Brain pericyte (primary cell): ENCODE data around the gene CACNA1D.

Source experiments
- DNase-seq: peaks from one replicate; pipeline ENCODE4 v3.0.0-alpha.2; 2012; ENCODE audit warnings: low read depth, low spot score

Gene CACNA1D

GRCh38 chr3:53750253-53751210, 256.1 kb downstream of the CACNA1D start:
- no peak for DNase-seq

GRCh38 chr3:53753518-53754183, 259.2 kb downstream of the CACNA1D start:
- DNase-seq, result no peak

DNA sequence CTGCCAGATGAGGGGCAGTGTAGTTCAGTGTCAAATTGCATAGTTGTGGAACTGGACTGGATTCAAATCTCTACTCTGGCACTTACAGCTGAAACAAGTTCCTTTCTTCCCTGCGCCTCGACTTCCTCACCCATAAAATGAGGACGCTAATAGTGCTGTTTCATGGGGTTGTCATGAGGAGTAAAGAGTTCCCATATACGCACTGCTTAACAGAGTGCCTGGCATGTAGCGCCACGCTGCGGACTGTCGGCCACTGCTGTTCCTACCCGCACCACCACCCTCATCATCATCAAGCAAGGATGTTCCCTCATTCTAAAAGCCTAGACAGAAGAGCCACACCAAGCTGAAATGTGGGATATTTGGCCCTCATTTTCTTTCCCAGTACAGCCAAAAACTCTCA, 259.9 kb downstream of the CACNA1D start:
- no peak for DNase-seq

DNA sequence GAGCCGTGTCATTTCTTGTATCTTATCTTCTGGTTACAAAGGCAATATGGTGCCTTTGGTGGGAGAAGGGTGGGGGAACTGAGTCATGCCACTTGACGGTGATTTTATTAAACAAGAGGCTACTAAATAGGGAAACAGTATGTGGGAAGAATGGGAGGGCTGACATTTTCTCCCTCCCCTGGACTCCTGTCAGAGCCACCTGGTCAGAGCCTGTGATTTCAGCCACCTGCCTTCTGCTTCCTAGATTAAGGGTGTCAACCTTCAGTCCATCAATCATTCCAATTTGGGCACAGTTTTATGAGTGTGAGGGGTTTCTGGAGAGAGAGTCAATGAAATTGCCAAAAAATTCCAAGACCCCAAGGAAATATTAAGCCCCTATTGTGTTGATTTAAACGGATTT, 264.4 kb downstream of the CACNA1D start:
- DNase-seq, result no peak

DNA sequence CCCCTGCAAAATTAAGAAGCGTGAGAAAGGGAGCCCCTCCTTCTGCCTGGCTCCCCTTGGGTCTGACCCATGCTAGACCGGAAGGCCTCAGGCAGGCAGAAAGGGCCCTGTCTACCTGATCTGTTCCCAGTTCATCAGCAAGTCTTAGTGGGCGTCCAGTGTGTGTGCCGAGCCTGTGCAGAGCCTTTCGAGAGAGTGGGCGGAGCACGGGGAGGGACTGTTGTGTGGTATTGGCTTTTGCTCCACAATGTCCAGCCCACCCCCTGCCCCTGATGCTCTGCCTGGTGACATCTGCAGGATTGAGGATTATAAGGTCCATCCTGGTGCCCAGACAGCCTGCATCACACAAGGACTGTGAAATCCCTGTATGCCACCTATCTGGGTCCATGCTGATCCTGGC, 268.9 kb downstream of the CACNA1D start:
- no peak for DNase-seq

GRCh38 chr3:53764026-53764775, 269.8 kb downstream of the CACNA1D start:
- DNase-seq, result no peak

GRCh38 chr3:53765753-53766152, 271.3 kb downstream of the CACNA1D start:
- DNase-seq, result no peak

- no peak for DNase-seq
Measured at GRCh38 chr3:53766706-53767105, 272.3 kb downstream of the CACNA1D start.

GRCh38 chr3:53768478-53769459, 274.4 kb downstream of the CACNA1D start:
- DNase-seq, result no peak

- DNase-seq, result no peak
Measured at GRCh38 chr3:53772562-53772961, 278.2 kb downstream of the CACNA1D start.

DNA sequence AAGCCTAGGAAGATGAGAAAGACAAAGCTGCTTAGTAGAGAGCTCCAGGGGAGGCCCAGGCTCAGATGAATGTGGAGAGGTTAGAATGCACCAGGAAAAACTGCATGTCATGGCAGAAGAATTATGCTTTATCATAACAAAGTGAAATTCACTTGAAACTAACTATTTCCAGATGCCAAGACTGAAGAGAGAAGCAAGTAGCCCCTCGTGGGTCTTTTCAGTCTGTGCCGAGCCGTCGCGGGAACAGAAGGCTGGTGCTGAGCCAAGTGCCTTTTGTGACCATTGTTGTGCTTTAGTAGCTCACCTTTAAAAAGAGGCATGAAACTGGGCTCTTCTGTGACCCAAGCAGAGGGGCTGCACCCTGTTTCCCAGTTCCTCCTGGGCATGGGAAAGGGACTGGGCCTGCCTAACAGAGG, 278.6 kb downstream of the CACNA1D start:
- DNase-seq, result no peak

DNA sequence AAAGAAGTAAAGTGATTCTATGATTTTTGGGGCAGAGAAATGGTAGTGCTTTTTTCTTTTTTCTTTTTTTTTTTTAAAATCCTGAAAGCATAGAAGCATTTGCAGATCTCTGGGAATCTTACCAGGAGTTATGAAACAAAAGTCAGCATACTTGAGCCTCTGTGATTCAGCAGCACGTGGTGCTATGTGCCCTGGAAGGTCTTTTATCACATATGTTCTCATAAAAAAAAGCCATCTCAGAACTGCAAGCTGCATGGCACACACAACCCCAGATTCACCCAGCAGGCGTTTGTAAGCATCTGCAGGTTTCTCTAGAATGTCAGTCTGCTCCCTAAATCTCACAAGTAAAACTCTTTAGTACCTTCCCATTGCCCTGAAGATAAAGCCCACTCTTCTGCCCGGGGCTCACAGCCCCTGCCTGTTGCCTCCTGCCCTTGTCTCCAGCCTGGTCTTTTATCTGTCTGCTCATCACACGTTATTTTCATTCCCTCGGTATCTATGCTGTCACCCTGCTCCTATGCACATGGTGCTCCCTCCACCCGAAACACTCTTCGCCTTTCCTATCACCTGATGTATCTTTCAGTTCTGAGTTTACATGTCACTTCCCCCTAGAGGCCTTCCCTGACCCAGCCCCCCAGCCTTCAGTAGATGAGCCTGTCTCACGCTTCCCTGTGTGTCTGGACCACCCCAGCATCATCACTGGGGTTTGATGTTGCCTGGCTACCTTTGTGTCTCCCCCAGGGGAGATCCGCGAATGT, 279.4 kb downstream of the CACNA1D start:
- no peak for DNase-seq

DNA sequence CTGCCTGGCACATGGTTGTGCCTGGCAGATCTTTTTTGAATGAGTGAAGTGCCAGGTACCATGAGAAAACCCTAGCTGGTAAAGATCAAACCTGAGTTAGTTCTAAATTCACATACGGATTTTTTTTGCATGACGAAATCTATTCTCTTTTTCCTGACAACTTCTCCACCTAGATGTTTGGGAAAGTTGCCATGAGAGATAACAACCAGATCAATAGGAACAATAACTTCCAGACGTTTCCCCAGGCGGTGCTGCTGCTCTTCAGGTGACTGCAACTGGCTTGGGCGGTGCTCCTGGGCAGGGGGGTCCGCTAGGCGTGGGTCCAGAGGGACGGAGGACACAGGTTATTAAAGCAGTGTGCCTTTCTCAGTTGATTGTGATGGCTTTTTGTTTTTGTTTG, 280.0 kb downstream of the CACNA1D start:
- DNase-seq, result no peak

DNA sequence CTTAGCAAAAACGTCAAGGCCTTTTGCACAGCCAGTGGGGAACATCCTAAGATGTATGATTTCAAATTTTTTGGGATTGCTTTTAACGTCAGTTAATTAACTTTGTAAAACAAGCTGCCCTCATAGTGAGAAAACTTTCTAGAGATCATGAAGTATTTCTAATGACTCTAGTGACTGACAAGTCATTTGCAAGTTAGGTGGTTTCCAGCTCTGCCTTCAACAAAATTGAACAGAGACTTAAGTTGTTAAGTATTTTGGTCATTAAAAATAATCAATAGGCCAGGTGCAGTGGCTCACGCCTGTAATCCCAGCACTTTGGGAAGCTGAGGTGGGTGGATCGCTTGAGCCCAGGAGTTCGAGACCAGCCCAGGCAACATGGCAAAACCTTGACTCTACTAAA, 280.6 kb downstream of the CACNA1D start:
- DNase-seq, result no peak

DNA sequence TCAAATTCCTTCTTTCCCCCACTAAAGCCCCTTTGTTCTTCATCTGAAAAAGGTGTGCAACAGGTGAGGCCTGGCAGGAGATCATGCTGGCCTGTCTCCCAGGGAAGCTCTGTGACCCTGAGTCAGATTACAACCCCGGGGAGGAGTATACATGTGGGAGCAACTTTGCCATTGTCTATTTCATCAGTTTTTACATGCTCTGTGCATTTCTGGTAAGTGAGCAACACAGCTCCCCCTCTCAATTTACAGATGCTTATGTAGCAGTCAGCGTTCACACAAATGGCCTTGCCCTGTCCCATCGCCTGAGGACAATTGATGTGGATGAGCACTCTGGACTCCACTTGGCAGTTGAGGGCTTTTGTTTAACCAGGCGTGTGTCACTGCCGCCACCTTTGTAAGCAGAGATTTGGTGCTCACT, 281.4 kb downstream of the CACNA1D start:
- no peak for DNase-seq

- DNase-seq, result no peak
Measured at GRCh38 chr3:53776494-53777101, 282.2 kb downstream of the CACNA1D start.

- no peak for DNase-seq
Measured at GRCh38 chr3:53777468-53777867, 283.1 kb downstream of the CACNA1D start.

DNA sequence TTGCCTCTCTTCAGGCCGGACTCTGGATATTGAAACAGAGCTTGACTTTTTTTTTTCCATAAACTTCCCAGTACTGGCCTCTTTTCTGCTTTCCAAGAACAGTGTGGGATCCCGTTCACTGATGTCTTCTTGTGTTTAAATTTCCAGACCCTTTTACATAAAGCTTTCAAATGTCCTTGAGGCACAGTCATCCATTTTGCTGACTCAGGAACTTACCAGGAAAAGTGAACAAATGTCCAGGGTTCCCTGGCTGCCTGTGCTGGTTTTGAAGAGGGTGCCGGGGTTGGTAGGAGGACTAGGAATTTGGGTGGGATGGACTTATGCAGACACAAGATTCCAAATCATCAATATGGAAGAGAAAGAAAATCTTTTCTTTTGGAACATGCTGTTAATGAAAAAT, 283.7 kb downstream of the CACNA1D start:
- no peak for DNase-seq

- no peak for DNase-seq
Measured at GRCh38 chr3:53780171-53780570, 285.8 kb downstream of the CACNA1D start.

- no peak for DNase-seq
Measured at GRCh38 chr3:53780806-53781205, 286.4 kb downstream of the CACNA1D start.
